Measurements from ENCODE around the gene C2orf68. TPM values are rescaled to one million over a fixed set of nuclear protein-coding genes. Genes with fewer than 3 reads are reported as not detected.
"Not testable (repeated sequence)": the region's sequence is repeated elsewhere in the genome, so short reads cannot be mapped to it uniquely, and the experiment has no call there.

C2orf68 gene
- total RNA-seq, 4 donors from 2014 or later = 9.4 to 17.1 (median 14.7) TPM

GRCh38 chr2:85615413-85615728 lies 3.5 kb upstream of the C2orf68 start:
- H3K27ac ChIP-seq = peak overlapping the region; percentile 84 to 94 (median 92)
- intact Hi-C loops (cut with DNase I) = no loop called here
- H3K27me3 ChIP-seq = no peaks in the 10 kb centered on the region
- peaks cover 22 to 61% (median 29%) of the 10 kb centered on the region in 3 donors for H3K4me1 ChIP-seq
- no peak for DNase-seq
- TF ChIP-seq CTCF (IDR thresholded peaks at IDR 0.05) (no peak), POLR2A (IDR thresholded peaks at IDR 0.05) (no peak)
- H3K9me3 ChIP-seq = no peaks in the 10 kb centered on the region
- peaks cover 6 to 19% (median 7%) of the 10 kb centered on the region in 3 donors for H3K36me3 ChIP-seq
- H3K4me3 ChIP-seq = peak overlapping the region; percentile 61 to 100 (median 94)
- WGBS, 2 donors = 86 to 90% methylated on average over 14 to 17 of the region's 17 CpGs

- H3K27ac ChIP-seq; DNase-seq; H3K4me3 ChIP-seq; H3K27me3 ChIP-seq; intact Hi-C loops (cut with DNase I); H3K9me3 ChIP-seq: not testable (repeated sequence)
- peaks cover under 1 to 13% (median under 1%) of the 10 kb centered on the region in 3 donors for H3K36me3 ChIP-seq
- peaks cover 24 to 65% (median 34%) of the 10 kb centered on the region in 3 donors for H3K4me1 ChIP-seq
- WGBS, 2 donors = 86 to 95% methylated on average over 2 to 7 of the region's 7 CpGs
Observed at GRCh38 chr2:85614757-85615156, 2.9 kb upstream of the C2orf68 start.

GRCh38 chr2:85613717-85614515 lies 2.0 kb upstream of the C2orf68 start:
- Histone ChIP-seq H3K9me3 (no peaks in the 10 kb centered on the region), H3K36me3 (peaks cover 0 to 13% (median 0%) of the 10 kb centered on the region in 3 donors), H3K4me3 (no peak overlapping the region), H3K27me3 (no peaks in the 10 kb centered on the region), H3K4me1 (peaks cover 24 to 65% (median 34%) of the 10 kb centered on the region in 3 donors), H3K27ac (no peak overlapping the region)
- intact Hi-C loops (cut with DNase I) = no loop called here
- TF ChIP-seq CTCF (IDR thresholded peaks at IDR 0.05) (no peak), POLR2A (IDR thresholded peaks at IDR 0.05) (no peak)
- DNase-seq = no peak
- 84 to 87% methylated on average over 8 to 9 of the region's 10 CpGs for WGBS, 2 donors

DNA sequence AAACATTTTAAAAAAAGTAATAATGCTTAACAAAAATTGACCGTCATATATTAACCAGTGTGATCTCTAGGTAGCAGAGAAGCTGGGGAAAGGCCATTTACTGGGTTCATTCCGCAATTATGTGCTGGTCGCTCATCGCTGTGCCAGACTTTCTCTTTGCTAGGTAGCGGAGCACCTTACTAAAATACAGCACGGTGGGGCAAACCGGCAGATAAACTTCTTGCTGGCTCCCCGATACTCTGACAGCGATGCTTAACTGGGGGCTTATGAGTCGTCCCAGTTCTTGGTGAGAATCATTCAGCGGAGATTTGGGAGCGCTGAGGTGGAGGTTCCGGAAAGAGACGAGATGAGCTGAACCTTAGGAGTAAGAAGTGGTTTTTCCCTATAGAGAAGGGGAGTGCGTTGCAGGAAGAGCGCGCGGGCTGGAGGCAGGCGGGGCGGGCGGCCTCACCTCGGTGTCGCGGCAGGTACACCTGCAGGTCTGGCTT lies 605 bp downstream of the C2orf68 start:
- no peak for DNase-seq
- H3K9me3 ChIP-seq = no peaks in the 10 kb centered on the region
- peaks cover 17 to 66% (median 18%) of the 10 kb centered on the region in 3 donors for H3K4me1 ChIP-seq
- peak overlapping the region; percentile 74 to 96 (median 82) for H3K4me3 ChIP-seq
- TF ChIP-seq POLR2A (IDR thresholded peaks at IDR 0.05) (no peak), CTCF (IDR thresholded peaks at IDR 0.05) (no peak)
- no peaks in the 10 kb centered on the region for H3K27me3 ChIP-seq
- H3K27ac ChIP-seq = peak overlapping the region; percentile 89 to 95 (median 92)
- H3K36me3 ChIP-seq = peaks cover 0 to 36% (median 0%) of the 10 kb centered on the region in 3 donors
- WGBS, 2 donors = 5 to 18% methylated on average over 9 to 23 of the region's 24 CpGs
- intact Hi-C loops (cut with DNase I) = no loop called here

- intact Hi-C loops (cut with DNase I) = no loop called here
- peaks cover 24 to 91% (median 42%) of the 10 kb centered on the region in 3 donors for H3K4me1 ChIP-seq
- TF ChIP-seq POLR2A (IDR thresholded peaks at IDR 0.05) = no peak
- TF ChIP-seq CTCF (IDR thresholded peaks at IDR 0.05) = no peak
- H3K4me3 ChIP-seq = no peak overlapping the region
- 77 to 85% methylated on average over 9 of the region's 9 CpGs for WGBS, 2 donors
- no peaks in the 10 kb centered on the region for H3K27me3 ChIP-seq
- peak overlapping the region in 3 of 4 donors; percentile 33 to 39 (median 34) for H3K27ac ChIP-seq
- no peak for DNase-seq
- H3K9me3 ChIP-seq = no peaks in the 10 kb centered on the region
- peaks cover 0 to 37% (median 6%) of the 10 kb centered on the region in 3 donors for H3K36me3 ChIP-seq
Observed at GRCh38 chr2:85607268-85608215, 4.3 kb downstream of the C2orf68 start.
